HG03108 (cell line): ENCODE data around the gene LRRC56.

Source experiments
- ATAC-seq: cut with Tn5 transposase; IDR thresholded peaks from one replicate; pipeline ENCODE4 v1.9.1; 2021; ENCODE audit warnings: moderate library complexity; ENCODE audit not compliant: unreplicated experiment

LRRC56 gene

DNA sequence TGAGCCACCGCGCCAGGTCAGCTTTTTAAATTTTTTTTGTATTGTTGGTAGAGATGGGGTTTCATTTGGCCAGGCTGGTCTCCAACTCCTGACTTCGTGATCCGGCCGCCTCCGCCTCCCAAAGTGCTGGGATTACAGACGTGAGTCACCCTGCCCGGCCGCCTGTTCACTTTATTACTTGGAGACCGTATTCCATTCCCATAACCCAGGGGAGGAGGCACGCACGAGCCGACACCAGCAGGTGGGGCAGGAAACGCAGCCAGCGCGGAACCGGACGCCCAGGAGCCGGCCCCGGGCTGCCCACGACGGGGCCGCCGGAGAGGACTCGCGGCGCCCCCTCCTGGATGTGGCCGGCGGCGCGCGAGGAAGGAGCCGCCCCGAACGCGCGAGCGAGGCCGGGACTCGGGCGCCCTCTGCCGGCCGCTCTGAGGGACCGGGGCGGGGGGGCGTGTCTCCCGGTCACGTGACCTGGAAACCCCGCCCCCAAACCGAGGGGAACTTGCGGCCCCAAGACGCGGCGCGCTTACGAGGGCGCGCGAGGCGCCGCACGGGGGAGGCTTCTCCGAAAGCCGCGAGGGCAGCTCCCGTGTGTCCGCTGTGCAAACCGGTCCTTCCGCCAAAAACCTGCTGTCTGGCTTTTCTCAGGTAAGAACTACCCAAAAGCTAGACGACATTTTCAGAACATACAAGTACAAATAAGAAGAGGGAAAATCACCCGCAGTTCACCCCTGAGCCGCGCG lies 18.7 kb upstream of the LRRC56 start:
- ATAC-seq: peak; percentile 88

DNA sequence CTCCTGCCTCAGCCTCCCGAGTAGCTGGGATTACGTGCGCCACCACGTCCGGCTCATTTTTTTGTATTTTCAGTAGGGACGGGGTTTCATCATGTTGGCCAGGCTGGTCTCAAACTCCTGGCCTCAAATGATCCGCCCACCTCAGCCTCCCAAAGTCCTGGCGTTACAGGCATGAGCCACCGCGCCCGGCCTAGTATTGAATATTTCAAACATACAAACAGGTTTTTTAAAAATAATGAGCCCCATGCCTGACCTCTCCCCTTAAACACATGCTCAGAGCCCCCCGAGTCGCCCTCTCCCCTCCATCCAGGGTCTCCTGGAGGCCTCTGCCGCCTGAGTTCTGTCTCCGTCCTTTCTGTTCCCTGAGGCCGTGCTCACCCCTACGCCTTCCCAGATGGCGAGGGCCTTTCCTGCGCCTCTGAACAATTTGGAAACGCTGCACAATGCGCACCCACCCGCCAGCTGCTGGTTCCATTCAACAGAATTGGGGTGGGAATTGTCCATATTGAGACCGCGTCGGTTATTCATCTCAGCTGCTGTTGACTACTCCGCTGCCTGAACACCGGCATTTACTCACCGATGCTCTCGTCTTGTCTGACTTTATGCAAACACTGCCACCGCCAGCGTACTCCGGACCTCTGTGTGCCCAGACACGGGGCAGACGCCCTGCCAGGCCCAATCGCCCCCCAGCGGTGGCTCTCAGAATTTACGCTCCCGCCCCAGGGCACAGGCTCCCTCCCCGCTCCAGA lies 16.7 kb upstream of the LRRC56 start:
- ATAC-seq: no peak

DNA sequence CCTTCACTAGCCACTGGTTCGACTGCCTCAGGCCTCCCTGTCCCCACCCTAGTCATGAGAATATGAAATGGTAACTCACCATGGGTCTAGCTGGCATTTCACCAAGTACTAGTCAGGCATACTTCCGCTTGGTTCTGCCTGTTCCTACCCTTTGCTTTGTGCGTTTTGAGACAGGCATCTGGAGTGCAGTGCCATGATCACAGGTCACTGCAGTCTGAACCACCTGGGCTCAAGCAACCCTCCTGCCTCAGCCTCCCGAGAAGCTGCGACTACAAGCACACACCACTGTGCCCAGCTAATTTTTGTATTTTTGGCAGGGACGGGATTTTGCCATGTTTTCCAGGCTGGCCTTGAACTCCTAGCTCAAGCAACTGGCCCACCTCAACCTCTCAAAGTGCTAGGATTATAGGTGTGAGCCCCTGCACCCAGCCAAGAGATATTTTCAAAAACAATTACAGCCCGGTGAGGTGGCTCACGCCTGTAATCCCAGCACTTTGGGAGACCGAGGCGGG lies 16.1 kb upstream of the LRRC56 start:
- ATAC-seq: no peak

DNA sequence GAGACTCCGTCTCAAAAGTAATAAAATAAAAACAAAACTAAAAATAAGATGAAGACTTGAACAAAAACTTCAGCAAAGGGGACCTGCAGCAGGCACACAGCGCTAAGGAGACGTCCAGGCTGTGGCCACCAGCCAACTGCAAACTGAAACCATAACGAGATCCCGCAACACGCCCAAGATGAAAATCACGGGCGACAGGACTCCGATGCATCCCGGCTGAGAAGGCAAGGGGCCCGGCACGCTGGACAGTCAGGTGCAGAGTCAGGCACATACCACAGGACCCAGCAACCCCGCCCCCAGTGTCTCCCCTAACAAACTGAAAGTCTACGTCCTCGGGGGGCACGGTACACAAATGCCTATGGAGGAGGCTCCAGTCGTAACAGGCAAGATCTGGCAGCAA lies 11.1 kb upstream of the LRRC56 start:
- no peak for ATAC-seq

DNA sequence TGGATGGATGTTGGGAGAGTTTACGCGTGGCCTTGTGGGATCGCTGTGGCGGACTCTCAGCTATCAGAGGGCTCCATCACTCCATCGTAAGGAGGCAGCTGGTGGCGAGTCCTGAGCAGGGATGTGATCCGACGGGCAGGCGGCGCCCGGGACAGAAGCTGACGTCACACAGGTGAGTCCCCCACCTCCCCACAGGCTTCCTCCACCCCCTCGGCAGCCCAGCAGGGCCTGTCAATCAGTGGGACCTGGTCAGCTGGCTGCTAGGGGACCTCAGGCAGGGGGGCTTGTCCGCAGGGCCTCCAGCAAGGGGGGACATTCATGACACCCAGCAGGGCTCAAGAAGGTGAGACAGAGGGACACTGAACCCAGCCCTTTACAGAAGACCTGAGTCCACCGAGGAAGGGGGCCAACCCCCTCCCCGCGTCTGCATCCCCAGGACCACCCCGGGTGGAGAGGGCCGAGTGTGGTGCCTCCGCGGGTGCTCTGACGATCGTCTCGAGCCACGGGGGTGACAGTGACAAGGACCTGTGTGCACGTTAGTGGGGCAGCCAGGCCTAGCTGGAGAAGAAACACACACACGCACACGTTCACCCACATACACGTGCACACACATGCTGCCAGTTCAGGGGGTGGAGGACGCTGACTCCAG lies 9.0 kb upstream of the LRRC56 start:
- no peak for ATAC-seq

DNA sequence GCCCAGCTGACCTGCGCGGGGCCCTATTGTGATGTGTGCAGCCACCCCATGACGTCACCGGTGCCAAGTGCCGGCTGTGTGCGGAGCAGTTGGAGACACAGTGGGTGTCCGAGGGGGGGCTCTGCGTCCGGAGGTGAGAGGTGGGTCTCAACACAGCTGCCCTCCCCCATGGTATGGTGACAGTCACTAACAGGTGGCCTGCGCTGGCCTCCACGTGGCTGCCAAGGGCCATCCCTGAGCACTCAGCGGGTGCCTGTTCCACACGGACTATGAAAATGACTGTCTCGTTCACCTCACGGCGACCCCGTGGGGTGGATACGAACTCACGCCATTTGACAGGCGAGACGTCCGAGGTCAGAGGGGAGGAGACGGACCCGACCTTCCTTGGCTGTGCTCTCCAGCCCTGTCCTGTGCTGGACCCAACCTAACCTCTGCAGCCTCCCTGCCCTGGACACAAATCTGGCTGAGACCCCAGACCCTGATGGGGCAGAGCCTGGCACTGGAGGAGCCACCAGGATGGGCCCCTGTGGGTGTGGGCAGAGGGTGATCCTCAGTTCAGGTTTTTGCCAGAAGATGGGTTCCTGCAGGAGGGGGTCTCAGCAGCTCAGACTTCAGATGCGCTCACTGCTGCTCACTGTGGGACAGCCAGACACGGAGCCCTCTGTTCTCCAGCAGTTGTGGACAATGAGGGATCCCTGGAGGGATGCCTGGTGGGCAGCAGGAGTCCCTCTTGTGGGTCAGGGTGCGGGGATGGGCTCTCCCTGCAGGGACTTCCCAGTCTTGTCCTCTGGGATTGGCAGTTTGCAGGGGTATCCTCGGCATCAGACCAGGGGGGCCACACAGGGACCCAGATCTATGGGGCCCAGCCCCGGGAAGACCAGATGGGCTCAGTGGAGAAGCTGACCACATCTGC lies 8.3 kb upstream of the LRRC56 start:
- no peak for ATAC-seq

DNA sequence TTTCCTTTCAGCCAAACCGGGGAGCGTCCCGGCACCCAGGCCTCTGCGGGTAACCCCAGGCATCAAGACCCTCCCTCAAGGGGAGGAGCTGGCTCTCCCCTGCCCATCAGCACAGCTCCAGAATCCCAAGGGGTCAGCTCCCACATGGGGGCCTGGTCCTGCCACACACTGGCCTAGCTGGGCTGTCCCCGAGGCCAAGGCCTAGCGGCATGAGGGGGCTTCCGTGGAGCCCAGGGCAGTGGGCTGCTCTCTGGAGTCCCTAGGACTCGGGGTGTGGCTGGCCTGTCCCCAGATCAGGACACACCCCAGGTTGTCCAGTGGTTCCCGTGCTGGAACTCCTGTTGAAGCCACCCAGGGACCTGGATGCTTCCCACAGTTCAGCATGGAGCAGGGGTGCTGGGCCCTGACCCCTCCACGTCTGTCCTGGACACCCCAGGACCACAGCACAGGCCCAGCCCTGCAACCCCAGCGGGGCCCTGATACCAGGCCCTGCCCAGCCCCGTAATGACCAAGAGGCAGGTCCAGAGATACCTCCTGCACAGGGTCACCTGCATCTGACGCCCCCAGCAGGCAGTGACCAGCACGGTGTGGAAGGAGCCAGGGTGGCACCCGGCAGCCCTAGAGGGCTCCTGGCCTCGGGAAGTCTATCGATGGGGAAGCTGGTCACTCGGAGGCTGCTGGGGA lies 7.5 kb upstream of the LRRC56 start:
- ATAC-seq: no peak

DNA sequence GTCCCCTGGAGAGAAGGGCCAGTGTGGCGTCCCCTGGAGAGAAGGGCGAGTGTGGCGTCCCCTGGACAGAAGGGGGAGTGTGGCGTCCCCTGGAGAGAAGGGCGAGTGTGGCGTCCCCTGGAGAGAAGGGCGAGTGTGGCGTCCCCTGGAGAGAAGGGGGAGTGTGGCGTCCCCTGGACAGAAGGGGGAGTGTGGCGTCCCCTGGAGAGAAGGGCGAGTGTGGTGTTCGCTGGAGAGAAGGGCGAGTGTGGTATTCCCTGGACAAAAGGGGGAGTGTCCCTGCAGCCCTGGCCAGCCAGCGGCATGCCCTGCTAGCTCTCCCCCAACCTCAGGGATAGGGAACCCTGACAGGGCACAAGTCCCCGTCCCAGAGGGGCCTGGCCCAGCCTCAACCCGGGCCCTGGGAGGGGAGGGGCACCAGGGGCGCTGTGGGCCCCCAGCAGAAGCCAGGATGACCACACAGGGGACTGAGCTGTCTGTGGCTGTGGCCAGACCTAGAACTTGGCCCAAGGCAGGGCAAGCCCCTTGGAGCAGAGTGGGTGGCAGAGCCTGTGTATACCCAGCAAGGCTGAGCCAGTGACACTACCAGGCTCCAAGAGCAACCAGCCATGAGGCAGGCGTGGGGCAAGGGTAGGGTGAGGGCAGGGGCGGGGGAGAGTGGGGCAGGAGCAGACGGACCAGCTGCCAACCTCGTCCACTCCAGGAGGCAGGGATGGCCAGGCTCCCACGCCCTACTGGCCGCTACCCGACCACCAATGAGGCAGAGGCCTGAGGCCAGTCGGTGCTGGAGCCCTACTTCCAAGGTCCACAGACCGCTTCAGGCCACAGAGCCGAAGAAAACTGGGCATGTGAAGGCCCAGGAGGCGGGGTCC lies 6.1 kb upstream of the LRRC56 start:
- no peak for ATAC-seq

DNA sequence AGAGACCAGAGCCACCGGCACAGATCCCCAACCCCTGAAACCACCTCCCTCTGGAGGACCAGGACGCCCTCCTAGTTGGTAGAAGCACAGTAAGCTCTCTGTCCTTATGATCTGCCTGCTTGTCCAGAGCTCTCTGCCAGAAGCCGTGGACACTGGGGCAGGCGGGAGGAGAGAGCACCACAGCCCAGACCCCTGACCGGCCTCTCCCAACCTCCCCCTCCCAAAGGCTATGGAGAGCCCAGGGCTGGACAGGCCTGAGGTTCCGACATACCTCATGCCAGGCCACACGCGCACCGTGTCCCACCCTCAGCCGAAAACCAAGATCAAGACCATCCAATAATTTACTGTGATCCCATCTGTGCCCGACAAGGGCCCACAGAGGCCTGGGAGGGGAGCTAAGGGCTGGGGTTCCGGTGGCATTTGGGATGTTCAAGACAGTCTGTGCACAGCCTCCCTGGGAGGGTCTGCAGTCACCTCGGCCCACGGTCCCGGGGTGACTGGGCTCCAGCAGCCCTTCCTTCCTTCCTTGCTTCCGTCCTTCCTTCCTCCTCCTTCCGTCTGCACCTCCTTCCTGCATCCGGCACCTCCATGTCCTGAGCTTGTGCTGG lies 5.3 kb upstream of the LRRC56 start:
- no peak for ATAC-seq

DNA sequence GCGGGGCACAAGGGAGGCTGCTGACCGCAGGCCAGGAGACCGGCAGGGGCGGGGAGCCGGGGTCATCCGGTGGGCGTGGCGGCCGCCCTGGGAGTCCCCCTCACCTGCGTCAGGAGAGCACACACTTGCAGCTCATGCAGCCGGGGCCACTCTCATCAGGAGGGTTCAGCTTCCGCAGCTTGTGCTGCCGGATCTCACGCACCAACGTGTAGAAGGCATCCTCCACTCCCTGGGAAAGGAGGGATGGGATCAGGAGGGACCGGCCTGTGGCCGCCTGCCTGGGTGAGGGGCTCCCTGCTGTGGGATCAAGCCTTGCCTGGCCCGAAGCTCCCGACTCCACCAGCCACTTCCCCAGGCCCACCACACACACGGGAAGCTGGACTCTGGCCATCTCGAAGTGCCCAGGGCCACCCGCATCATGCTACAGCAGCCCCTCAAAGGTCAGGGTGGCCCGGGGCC lies 4.8 kb upstream of the LRRC56 start:
- ATAC-seq: no peak

DNA sequence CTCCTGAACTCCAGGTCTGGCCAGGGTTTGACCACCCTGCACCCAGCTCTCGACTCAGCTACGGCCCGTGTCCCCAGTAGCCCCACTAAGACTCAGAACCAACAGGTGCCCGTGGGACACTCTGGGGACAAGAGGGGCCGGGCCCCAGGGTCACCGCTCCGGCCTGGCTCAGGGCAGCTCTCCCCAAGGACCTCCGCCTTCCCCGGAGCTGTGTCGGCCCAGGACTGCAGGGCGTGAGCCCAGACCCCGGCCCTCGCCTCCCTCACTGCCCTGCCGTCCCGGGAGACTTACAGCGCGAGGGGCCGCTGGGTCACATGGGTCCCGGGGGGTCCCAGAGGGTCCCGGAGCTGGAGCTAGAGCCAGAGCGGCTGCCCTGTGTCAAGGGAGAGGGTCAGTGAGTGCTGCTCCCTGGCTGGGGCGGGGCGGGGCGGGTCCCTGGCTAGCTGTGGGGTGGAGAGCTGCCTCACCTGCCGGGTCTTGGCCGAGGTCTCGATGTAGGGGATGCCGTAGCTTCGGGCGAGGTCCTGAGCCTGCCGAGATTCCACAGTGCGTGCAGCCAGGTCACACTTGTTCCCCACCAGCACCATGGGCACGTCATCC lies 4.2 kb upstream of the LRRC56 start:
- no peak for ATAC-seq

DNA sequence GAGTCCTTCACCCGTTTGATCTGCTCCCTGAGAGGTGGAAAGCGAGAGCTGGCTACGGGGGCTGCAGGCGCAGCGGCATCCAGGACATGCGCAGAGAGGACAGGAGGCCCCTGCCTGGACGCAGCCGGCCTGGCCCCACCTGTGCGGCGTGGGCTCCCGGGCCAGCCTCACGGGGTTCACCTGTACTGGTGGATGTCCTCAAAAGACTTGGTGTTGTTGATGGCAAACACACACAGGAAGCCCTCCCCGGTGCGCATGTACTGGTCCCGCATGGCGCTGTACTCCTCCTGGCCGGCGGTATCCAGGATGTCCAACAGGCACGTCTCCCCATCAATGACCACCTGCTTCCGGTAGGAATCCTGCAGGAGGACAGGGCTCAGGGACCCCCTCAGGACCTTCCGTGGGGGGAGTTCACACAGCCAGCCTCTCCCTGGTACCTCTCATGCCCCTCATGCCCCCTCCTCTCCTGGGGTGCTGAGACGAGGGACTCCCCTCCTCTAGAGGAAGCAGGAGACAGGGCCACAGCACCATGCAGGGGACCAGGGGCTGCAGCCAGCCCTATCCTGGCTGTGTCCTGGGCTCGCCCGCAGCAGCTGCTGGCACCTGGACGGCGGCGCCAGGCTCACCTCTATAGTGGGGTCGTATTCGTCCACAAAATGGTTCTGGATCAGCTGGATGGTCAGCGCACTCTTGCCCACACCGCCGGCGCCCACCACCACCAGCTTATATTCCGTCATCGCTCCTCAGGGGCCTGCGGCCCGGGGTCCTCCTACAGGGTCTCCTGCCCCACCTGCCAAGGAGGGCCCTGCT lies 3.5 kb upstream of the LRRC56 start:
- no peak for ATAC-seq

DNA sequence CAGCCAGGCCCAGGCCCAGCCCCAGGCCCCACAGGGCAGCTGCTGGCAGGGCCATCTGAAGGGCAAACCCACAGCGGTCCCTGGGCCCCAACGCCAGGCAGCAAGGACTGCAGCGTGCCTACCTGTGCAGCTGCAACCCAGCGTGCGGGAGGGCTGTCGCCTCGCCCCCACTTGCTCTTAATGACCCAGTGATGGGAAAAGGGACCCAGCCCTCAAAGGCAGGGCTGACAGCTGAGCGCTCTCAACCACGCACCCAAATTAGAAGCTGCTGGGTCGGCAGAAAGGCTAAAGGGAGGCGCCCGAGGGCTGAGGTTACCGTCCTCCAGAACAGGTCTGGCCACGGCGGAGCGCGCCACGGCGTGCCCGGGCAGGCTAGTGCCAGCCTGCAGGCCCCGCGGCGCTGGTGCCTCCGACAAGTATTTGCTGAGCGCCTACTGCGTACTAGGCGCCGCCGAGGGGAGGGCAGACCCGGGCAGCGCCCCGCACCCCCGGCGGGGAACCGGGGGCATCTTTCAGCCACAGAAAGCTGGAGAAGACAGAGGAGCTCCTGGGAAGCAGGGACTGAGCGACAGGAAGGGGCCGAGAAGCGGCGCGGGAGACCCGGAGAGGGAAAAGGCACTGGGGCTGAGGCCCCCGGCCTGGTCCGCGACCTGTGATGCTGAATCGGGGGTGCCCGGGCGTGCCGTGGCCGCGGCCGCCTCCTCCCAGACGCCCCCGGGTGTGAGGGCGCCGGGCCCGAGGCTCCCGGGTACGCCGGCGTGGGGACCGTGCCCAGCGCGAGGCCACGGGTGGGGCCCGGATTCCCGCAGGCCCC lies 2.7 kb upstream of the LRRC56 start:
- ATAC-seq: no peak

DNA sequence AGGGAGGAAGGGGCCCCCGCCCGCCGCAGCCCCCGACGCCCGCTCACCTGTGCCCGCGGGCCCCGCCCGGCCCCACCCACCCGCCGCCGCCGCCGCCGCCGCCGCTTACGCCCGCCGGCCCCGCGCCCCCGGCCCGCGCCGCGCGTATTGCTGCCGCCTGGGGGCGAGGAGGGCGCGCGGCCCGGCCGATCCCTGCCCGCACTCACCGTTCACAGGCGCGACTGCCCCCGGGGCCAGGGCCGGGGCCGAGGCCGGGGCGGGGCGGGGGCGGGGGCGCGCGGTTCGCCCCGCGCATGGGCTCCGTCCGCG lies 2.2 kb upstream of the LRRC56 start:
- ATAC-seq: no peak

DNA sequence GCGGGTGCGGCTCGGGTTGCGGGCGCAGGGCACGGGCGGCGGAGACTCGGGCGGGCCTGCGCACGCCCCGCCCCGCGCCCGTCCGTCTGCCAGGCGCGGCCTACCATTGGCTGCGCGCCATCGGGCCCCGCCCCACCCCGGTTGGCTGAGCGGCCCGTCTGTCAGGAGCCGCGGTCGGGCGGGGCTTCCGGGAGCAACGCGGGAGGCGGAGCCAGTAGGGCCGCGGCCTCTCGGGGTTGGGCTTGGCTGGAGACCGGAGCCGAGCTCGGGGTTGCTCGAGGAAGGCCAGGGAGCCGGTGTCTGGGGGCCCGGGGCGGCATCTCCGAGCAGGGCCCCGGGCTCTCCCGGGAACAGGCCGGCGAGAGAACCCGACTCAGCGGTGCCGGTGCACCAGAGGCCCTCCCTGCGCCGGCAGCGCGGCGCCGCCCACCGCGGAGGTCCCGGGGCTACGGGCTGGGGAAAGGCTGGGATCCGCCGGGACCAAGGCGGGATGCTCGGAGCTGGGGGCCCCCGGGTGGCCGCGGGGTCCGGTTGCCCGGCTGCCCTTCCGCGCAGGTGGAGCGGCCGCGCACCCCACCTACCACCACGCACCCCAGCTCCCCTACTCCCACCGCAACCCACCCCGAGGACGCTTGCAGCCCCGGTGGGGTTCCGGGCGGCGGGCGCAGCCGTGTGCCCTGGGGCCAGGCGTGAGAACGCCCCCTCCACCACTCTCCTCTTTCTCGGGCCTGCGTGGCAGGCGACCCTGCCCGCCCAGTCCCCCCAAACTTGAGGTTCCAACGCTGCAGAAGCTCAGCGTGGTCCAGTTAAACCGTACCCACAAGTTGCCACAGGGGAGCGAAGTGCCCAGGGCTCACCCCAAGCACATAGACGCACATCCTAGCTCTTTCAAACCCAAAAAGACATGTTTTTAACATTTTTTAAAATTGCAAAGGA lies 1.5 kb upstream of the LRRC56 start, which contains the start of gene HRAS:
TSS of gene HRAS (minus strand) at position 58 of the 936 bp plus-strand sequence.
- peak; percentile 72 for ATAC-seq
